ENCODE results near the gene MLLT10.
"Not testable (repeated sequence)": the region's sequence is repeated elsewhere in the genome, so short reads cannot be mapped to it uniquely, and the experiment has no call there.

Gene MLLT10

GRCh38 chr10:21581421-21581834 is 47.4 kb downstream of the MLLT10 start:
- not testable (repeated sequence) for ATAC-seq

GRCh38 chr10:21584834-21585530 is 51.0 kb downstream of the MLLT10 start:
- TF ChIP-seq ARNTL (CRISPR knock-in tag; IDR thresholded peaks at IDR 0.05; ENCODE audit: borderline replicate concordance, low read depth) (no peak), ZC3H10 (CRISPR knock-in tag; IDR thresholded peaks at IDR 0.05) (no peak), ZFP3 (CRISPR knock-in tag; IDR thresholded peaks at IDR 0.05) (no peak), GLIS3 (CRISPR knock-in tag; IDR thresholded peaks at IDR 0.05) (no peak), PATZ1 (CRISPR knock-in tag; IDR thresholded peaks at IDR 0.05; ENCODE audit: borderline replicate concordance) (no peak), ESRRG (CRISPR knock-in tag; IDR thresholded peaks at IDR 0.05) (no peak), CSDC2 (CRISPR knock-in tag; IDR thresholded peaks at IDR 0.05) (no peak), ZNF8 (CRISPR knock-in tag; IDR thresholded peaks at IDR 0.05) (no peak), ZNF565 (CRISPR knock-in tag; conservative IDR thresholded peaks at IDR 0.05; ENCODE audit: low read depth) (no peak), ZFP30 (CRISPR knock-in tag; IDR thresholded peaks at IDR 0.05) (no peak), CSRNP3 (CRISPR knock-in tag; IDR thresholded peaks at IDR 0.05) (no peak), TCF4 (CRISPR knock-in tag; IDR thresholded peaks at IDR 0.05; ENCODE audit: borderline replicate concordance) (no peak)
- no peak for ATAC-seq

GRCh38 chr10:21587391-21587790 is 53.4 kb downstream of the MLLT10 start:
- TF ChIP-seq ZNF70 (CRISPR knock-in tag; IDR thresholded peaks at IDR 0.05) (no peak), BACH2 (CRISPR knock-in tag; IDR thresholded peaks at IDR 0.05; ENCODE audit: borderline replicate concordance) (no peak), POU6F1 (CRISPR knock-in tag; IDR thresholded peaks at IDR 0.05; ENCODE audit: borderline replicate concordance, low read depth) (no peak), PATZ1 (CRISPR knock-in tag; IDR thresholded peaks at IDR 0.05; ENCODE audit: borderline replicate concordance) (no peak), OSR1 (CRISPR knock-in tag; IDR thresholded peaks at IDR 0.05) (no peak), TOX (CRISPR knock-in tag; IDR thresholded peaks at IDR 0.05; ENCODE audit: borderline replicate concordance) (no peak), CSDC2 (CRISPR knock-in tag; IDR thresholded peaks at IDR 0.05) (no peak), RARB (CRISPR knock-in tag; IDR thresholded peaks at IDR 0.05) (no peak), ARNTL (CRISPR knock-in tag; IDR thresholded peaks at IDR 0.05; ENCODE audit: borderline replicate concordance, low read depth) (no peak), GLIS3 (CRISPR knock-in tag; IDR thresholded peaks at IDR 0.05) (no peak), ZFP30 (CRISPR knock-in tag; IDR thresholded peaks at IDR 0.05) (no peak), CREB5 (CRISPR knock-in tag; IDR thresholded peaks at IDR 0.05; ENCODE audit: low read depth) (no peak), ZC3H10 (CRISPR knock-in tag; IDR thresholded peaks at IDR 0.05) (no peak), ISL1 (CRISPR knock-in tag; IDR thresholded peaks at IDR 0.05) (no peak)
- no peak for ATAC-seq

- not testable (repeated sequence) for ATAC-seq
Observed at GRCh38 chr10:21588159-21588558, 54.1 kb downstream of the MLLT10 start.
